ENCODE data around the gene TRHDE.

The TRHDE gene

DNA sequence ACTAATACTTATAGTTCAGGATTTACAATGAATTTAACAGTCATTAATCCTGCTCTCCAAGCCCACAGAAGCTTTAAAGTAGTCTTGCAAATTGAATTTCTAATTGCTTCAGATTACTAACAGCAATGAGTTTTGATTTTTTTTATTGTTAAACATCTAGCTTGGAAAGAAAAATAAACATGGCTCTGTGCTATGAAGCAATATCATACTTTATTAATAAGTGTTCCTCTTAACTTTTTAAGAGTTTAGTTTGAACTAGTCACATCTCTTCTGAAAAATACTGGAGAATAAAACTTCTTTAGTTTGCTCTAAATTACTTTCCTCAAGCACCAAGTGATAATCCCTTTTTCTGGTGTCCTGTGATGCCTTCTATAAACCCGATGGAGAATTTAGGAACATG, 250.2 kb downstream of the TRHDE start:
- no peak for DNase-seq

DNA sequence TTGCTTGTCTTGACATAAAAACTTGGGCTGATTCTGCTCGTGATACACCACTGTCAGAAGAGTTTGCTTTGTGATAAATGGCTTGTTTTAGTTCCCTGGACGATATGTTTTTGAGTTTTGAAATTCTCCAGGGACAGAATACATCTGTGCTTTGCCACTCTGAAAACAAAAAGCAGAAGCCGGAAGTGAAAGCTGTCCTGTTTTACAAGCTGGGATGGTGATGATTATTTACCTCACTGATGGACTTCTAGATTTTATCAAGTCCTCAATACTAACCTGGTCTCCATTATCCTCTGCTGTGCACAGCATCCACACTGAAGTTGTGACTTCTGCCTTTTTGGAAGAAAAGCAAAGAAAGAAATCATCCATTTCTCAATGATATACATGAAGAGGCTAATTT, 251.6 kb downstream of the TRHDE start:
- no peak for DNase-seq

DNA sequence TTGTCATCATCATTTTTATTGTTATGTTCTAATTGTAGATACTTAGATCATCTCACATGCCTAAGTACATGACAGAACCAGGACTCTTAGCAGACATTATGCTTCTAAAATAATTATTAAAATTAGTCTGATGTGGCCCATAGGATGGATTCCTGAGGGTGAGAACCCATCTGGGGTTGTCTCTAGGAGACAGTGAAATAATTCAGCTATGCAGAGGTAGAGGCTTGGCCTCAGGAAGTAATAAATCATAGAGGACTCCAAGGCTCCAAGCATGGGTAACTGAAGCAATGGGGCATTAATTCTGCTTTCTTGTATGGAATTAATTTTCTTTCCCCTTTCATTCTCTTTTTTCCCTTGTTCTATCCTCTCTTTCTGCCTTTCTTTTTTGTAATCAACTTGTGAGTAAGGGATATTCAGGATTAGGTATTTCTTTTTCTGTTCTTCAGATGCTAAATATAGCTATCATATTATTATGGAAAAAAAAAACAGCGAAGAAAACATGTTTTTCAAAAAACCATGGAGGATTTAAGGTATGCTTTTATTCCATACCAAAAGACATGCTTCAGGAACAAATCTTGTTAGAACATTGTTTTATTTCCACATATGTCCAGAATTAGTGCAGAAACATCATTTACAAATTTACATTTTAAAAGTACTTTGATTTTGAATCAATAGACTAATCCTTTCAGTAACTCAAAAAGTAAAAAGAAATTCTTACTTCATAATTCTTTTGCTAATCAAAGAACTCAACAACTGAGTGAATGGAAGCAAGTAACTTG, 263.2 kb downstream of the TRHDE start:
- no peak for DNase-seq

DNA sequence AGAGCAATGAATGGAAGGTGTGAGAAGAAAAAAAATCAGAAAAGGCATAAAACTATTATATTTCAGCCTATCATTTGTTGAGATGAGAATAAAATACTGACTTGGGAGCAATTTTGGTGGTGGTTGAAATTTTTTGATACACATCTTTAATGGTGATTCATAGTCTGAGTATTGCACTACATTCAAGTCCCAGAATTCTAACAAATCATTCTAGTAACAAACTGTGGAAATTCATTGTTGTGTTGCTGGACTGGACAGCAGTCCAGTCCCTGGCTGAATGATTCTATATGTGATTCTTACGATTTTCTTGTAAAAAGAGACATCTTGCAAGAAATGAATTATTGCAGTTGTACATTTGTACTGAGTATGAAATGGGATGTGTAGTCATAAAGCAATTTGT, 268.6 kb downstream of the TRHDE start:
- DNase-seq = no peak

DNA sequence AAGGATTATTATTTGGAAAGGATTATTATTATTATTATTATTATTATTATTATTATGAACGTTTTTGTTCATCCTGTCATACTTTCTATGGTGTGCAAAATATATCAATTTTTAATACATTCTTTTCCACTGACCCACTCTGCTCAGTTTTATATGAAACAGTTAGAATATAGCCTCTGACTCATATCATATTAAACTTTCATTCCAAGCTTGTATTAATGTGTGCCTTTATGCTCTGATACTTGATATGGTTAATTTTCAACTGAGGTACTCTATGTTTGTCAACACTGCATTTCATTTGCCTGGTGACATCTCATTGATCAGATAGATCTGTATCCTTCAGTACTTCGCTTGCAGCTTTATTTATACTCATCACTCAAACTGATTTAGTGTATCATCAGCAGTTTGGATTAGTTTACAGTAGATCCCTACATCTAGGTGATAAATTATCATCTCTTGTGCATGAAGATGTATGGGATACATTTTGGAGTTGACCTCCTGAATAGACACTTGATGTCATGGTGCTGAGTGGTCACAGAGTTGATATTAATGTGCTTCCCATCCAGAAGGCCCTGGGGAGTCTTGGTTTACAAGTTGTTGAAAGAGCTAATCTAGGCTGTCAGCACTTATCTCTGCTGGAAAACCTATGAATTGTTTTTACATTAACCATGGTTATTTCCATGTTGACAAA, 271.8 kb downstream of the TRHDE start:
- DNase-seq = no peak

DNA sequence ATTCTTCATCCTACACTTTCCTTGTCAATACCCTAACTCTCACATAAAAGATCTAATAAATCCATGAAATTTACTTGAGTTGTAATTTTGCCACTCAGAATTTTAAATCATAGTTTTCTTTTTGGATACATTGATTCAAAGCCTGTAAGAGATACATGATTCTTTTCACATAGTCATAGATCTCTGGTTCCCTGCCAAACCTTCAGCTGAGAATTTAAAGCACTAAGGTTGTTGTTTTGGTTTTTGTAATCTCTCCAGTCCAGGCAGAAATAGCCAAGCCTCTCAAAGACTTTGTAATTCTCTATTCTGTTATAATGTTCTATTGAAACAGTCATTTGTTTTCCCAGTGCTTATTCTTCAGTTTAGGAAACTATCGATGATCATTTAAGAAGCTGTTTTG, 273.9 kb downstream of the TRHDE start:
- DNase-seq = no peak

DNA sequence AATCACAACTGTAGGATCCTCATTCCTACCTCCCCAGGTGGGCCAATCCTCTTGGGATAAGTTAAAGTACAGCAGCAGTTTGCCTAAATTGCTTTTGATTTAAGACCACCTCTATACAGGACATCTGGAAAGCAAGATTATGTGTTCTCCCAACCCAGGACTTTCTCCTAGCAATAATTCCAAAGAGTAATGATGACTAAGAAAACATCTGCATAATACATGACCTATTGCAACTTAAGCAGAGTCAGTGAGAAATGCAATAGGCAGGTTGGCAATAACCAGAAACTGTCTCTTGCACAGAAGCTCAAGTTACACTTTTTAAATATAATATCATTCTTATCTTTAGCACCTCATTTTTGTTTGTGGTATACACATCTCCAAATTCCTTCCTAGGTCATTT, 275.4 kb downstream of the TRHDE start:
- DNase-seq = no peak

DNA sequence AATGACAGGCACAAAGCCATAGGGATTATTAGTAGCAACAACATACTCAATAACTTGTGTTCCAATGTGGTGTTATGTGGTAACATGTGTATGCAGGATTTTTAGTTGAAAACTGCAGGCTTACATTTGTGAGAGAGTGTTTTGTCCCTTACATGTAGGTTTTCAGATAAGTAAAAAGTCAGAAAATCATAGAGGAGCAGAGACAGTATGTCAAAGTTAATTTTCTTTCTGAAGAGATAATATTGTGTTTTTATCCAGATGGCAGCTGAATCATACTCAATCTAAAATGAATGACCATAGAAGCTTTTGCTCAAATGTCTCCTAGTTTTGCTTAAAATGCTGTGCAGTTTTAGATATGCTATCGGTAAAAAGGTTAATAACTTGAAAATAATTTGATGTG, 277.0 kb downstream of the TRHDE start:
- no peak for DNase-seq

DNA sequence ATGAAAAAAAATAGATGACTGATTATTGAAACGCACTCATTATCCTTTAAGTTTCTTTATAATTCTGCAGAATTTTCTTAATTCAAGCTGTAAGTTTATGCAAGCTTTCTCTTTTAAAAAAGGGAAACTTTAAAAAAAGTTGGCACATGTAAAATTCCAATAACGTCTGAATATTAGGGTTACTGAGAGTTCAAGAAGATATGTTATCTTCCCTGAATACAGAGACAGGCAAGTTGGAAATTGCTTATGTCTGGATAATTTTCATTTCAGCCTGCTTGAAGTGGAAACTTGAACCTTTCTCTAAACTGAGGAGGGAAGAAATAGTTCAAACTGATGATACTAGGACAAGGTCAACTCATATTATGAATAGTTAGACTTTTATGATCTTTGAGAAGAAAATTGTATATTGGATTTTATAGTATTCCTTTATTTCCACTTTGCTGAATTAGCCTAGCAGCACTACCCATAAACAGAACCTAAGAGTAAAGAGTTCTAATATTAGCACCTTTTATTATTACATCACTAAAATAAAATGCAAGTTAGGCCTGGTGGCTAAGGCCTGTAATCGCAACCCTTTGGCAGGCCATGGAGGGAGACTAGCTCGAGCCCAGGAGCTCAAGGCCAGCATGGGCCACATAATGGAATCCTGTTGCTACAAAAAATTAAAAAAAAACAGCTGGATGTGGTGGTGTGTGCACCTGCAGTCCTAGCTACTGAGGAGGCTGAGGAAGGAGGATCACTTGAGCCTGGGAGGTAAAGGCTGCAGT, 288.0 kb downstream of the TRHDE start:
- DNase-seq = no peak

DNA sequence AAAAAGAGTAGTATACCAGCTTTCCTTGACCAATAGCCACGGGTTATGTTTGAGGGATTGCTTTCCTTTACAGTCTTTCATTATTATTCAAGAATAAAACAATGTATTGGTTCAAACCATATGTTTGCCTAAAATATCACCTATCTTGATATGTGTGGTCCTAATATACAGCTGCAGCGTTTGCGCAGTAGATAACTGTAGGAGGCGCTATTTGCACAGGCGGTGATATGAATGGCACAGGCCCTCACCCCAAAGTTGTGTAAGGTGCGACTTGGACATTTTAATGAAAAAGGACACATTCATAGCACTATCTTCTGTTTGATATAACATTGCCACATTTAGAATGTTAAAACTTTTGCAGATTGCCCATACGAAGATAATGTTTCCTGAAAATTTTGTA, 298.4 kb downstream of the TRHDE start:
- no peak for DNase-seq

DNA sequence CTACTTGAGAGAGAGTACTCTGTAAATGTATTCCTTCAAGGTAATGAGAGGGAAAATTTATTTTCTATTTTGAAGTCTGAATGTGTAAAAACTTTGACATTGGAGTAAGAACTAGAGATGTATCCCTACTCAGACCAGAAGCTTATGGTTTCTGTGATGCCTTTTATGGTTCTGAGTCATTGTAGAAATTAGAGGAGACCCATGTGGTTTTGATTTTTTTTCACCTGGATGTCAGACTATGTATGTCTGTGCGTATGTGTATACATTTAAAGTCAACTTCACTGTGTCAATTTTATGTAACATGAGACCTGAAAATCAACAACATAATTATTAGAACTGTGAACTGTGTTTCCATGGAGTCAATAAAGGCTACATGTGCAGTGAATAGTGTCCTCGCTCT, 302.0 kb downstream of the TRHDE start:
- no peak for DNase-seq

DNA sequence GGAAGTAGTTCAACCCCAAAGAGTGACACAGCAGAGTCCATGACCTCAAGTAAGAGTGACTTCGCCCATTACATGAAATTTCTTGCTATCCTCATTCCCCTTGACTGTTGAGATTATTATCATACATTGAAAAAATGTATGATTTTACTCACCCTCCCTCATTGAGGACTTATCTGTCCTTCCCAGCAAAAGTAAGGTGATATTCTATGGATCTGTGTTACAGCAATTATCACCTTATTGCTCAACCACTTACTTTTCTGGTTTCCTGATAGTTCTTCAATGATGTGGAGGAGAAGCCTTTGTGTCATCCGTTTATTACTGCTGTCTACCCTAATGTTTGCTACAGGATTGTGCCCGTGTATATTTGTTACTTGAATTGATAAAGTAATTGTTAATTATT, 306.2 kb downstream of the TRHDE start:
- no peak for DNase-seq

DNA sequence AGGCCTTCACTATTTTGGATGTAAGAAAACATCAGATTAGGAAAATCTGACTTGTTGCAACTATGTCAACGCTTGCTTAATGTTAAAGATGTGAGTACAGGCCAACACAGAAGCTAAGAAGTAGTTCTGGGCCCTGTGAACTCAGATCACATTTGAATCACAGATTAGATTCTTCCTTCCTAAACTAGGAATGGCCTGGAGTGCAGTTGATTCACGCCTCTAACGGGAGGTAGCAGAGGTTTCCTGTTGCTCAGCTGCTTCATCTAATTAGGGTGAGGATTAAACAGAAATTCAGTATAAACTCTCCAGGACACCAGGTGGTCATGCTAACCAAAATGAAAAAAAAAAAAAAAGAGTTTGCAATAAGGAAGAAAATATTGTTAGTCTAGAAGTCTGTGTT, 314.3 kb downstream of the TRHDE start:
- DNase-seq = no peak

DNA sequence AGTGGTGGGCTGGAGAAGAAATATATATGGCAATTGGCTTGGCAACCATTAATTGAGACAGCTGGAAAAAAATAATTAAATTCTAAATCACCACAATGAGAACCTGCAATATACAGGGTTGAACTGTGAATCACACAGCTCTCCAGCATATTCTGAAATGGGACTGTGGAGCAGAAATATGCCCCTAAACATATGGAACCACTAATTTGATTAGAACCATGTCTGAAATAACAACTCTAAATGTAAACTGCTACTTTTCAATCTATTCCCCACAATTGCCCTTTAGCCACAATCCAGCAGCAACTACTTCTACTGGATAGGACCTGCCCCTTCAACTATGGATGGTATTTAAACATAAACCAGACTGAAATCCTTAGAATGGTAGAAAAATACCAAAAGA, 330.4 kb downstream of the TRHDE start:
- DNase-seq = no peak

DNA sequence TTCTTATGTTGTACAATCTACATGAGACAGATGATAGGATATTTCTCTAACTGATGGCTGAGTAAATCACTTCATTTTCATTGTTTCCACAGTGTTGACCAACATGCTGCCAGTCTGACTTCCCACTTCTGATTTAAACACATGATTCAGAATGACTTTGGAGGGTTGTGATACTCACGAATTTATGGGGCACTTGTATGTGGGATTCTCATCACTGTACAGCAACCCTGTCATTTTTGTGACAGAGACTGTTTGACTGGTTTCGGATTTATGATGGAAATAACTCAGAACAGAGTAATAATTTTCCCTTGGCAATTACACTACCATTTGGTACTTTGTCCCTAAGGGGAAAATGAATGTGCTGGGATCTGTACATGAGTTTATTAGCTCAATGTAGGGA, 333.8 kb downstream of the TRHDE start:
- no peak for DNase-seq

DNA sequence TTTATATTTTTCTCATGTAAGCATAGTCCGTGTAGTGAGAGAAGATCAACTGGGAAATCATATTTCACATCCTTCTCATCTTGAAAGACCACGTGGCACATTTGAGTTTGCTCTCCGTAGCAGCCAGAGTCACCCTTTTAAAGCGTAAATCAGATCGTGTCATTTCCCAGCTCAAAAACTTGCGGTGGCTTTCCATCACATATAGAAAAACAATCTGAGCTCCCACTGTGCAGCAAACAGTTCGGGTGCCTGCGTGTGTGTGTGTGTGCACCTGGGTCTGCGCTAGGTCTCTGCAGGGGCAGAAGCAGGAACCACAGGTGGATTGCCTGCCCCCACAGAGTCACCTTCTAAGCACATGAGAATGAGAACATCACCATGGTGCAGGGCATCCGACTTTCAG, 338.2 kb downstream of the TRHDE start:
- DNase-seq = no peak

DNA sequence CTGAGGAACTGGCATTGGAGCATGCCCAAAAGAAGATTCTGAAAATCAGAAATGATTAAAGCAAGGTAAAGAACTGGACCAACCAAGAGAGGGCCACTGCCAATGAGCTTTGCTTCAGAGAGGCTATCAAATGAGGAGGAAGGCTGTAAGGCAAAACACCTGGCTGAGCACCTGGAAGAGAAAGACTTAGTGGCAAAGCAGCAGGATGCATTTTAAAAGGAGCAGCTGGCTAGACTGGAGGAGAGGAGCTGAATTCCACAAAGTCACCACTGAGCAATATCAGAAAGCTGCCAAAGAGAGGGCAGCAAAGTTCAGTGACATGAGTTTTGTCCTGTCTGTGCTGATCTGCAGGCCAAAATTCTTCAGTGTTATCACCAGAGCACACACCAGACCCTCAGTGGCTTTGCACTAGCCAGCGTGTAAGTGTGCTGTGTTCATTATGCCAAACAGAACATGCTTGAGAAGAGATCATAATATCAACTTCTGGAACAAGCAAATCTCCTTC, 338.7 kb downstream of the TRHDE start:
- no peak for DNase-seq

DNA sequence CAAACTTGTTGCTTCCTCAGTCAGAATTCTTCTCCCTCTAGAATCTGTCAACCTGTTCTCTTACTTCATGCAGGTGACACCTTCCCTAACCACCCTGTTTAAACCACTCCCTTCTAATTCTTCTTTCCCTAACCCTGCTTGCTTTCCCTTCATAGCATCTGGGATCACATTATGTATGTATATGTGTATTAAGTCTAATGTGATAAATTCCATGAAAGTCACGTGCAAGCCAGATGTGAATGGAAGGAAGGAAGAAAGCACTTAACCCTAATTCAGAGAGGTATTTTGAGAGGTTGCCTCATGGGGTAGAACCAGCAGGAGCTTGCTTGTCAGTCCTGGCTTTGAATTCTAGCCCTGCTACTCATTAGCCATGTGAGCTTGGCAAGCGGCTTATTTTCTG, 340.0 kb downstream of the TRHDE start:
- DNase-seq = no peak

DNA sequence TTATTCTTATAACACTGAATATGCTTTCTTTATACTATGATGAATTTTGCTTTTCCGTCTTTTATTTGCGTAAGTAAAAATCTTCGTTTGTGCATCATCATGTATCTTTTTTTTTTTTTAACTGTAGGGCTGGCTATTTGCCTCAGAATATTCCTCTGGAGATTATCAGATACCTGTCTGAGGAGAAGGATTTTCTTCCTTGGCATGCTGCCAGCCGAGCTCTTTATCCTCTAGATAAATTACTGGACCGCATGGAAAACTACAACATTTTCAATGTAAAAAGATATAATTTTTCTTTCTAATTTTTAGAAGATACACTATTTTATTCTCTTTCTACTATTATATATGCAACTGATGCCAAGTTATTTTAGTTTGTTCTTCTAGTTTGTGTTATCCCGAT, 346.6 kb downstream of the TRHDE start:
- no peak for DNase-seq

DNA sequence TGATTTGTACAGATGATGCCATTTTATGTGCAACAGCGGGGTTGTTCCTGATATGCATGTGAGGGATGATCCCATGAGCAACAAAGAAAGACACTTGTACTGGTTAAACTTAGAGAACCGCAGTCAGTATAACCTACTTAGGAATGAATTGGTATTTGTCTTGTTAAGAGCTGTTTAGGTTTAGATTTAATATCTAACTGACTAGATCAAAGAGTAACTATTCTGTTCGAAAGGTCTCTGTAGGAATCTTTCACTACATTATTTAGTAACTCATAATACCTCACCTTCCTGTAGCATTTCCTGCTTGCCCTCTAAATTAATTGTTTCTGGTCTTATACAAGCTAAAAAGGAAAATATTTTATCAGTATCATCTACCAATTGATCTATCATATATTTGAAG, 350.4 kb downstream of the TRHDE start:
- no peak for DNase-seq

DNA sequence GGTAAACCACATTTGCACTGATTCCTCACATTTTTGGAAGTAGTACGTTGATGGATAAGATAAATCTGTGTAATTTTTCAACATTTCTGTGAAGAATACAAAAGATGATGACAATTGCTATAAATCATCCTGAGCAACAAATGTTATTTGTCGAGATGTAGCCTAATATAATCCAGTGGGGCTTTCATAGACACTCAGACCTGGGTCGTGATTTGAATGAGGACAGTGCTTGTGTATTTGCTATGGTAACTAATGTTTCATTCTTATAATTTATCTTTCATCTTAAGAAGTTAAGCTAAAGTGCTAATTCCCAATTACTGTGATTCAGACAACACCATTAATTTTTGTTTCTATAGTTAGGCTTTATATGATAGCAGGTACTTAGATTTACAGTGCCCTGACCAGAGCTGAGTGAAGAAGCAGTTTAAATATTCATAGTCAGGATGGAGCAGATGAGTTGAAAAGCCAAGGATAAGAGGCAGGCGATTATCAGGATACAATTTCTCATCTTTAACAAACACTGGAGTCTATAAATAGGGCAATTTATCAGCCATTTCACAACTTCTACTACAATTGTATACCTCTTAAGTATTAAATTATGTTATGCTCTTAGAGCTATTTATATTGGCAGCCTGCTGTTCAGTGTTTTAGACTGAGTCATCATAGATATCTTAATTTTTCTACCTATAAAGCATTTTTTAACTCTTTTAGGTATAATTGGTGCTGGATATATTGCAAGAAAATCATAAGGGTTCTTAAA, 359.9 kb downstream of the TRHDE start:
- no peak for DNase-seq

DNA sequence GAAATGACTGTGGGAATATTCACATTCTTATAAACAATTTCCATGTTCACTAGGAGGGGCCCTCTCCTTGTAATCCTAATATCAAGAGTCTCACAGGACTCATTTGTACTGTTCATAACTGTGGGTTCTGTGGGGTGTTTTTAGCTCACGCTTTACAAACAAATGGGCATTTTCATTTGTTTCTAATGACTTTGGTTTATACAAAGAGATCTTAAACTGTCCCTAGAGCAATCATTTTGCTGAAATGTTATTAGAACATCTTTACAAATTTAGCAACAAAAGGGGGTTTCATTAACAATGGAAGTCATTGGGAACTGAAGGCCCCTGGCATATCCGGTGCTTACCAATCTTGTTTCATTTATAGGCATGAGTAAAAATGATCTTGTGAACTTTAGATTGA, 370.5 kb downstream of the TRHDE start:
- no peak for DNase-seq

DNA sequence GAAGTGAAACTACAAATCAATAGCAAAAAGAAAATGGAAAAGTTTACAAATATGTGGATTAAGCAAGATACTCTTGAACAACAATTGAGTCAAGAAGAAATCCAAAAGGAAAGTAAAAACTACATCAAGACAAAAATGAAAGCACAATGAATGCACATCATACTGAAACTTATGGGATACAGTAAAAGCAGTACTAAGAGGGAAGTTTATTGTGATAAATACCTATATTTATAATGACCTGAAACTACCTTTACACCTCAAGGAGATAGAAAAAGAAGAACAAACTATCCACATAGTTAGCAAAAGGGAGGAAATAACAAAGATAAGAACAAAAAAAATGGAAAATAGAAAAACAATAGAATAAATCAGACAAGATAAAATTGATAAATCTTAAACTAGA, 375.0 kb downstream of the TRHDE start:
- no peak for DNase-seq

Measured in CD4-positive, alpha-beta T cell treated with Interleukin-12 subunit alpha and Interleukin-12 subunit beta, for 1 hour (primary cell).